Subcutaneous abdominal adipose tissue (tissue), 5 donors: ENCODE measurements around the gene DNAJC6.
"Not testable (repeated sequence)": the region's sequence is repeated elsewhere in the genome, so short reads cannot be mapped to it uniquely, and the experiment has no call there.

Source experiments
- H3K27ac ChIP-seq: one replicate; pipeline ENCODE4 v1.7.0; 2013; ENCODE audit warnings: low read depth, mild to moderate bottlenecking, inconsistent platforms, low read length, moderate library complexity
- H3K27me3 ChIP-seq, 5 donors: one replicate each; pipeline ENCODE4 v1.7.0; 2013; ENCODE audit warnings: low read length in 5 of 5, inconsistent platforms in 1 of 5; ENCODE audit not compliant: control insufficient read depth in 5 of 5, insufficient read depth in 4 of 5
- H3K36me3 ChIP-seq, 5 donors: one replicate each; pipeline ENCODE4 v1.7.0; 2013; ENCODE audit warnings: low read length in 5 of 5; ENCODE audit not compliant: control insufficient read depth in 5 of 5, insufficient read depth in 5 of 5
- H3K4me1 ChIP-seq, 5 donors: one replicate each; pipeline ENCODE4 v1.7.0; 2013; ENCODE audit warnings: low read length in 5 of 5, mild to moderate bottlenecking in 3 of 5, moderate library complexity in 1 of 5; ENCODE audit not compliant: control insufficient read depth in 5 of 5, insufficient read depth in 5 of 5
- H3K4me3 ChIP-seq, 5 donors: one replicate each; pipeline ENCODE4 v1.7.0; 2013; ENCODE audit warnings: low read length in 5 of 5, low read depth in 1 of 5
- H3K9ac ChIP-seq, 5 donors: one replicate each; pipeline ENCODE4 v1.7.0; 2013; ENCODE audit warnings: low read length in 5 of 5, mild to moderate bottlenecking in 4 of 5, moderate library complexity in 3 of 5
- H3K9me3 ChIP-seq, 5 donors: one replicate each; pipeline ENCODE4 v1.7.0; 2013; ENCODE audit warnings: low read length in 5 of 5; ENCODE audit not compliant: control insufficient read depth in 5 of 5
- donor health status: healthy.
- donor health status: healthy.
- donor health status: healthy.
- donor health status: healthy.
- donor health status: healthy.

DNAJC6 gene

DNA sequence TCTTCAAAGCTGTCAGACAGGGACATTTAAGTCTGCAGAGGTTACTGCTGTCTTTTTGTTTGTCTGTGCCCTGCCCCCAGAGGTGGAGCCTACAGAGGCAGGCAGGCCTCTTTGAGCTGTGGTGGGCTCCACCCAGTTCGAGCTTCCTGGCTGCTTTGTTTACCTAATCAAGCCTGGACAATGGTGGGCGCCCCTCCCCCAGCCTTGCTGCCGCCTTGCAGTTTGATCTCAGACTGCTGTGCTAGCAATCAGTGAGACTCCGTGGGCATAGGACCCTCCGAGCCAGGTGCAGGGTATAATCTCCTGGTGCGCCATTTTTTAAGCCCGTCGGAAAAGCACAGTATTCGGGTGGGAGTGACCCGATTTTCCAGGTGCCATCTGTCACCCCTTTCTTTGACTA lies 146.3 kb downstream of the DNAJC6 start:
- not testable (repeated sequence) for H3K9me3 ChIP-seq, H3K9ac ChIP-seq, H3K36me3 ChIP-seq, H3K4me3 ChIP-seq, H3K27me3 ChIP-seq, H3K27ac ChIP-seq, H3K4me1 ChIP-seq

DNA sequence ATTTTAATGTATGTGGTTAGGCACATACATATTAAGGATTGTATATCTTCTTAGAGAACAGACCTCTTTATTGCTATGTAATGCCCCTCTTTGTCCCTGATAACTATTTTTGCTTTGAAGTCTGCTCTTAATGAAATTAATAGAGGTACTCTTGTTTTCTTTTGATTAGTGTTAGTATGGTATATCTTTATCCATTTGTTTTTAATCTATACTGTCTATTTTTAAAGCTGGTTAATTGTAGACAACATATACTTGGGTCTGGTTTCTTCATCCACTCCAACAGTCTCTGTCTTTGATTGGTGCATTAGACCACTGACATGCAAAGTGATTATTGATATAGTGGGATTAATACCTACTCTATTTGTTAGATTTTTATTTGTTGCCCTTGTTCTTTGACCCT lies 147.1 kb downstream of the DNAJC6 start:
- Histone ChIP-seq H3K4me1 (peaks cover 0 to 7% (median 4%) of the 10 kb centered on the region in 5 donors), H3K9me3 (no peaks in the 10 kb centered on the region), H3K27ac (no peak overlapping the region)

DNA sequence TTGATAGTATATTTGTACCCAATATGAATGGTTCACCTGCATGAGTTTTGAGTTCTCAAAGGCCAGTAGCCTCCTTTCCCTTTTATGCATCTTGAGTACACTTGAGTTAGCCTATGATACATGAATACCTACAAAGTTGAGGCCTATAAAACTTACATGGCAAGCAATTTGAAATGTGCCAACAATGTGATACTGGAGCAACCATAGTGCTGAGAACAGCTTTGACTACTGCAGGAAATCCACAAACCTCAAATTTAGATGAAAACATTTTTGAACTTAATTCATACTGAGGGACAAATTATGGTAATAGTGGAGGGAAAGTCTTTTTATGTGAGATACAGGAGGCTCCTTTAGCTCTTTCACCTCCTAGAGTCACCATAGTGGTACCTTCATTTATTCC lies 148.5 kb downstream of the DNAJC6 start:
- no peaks in the 10 kb centered on the region for H3K36me3 ChIP-seq
- peaks cover 0 to 7% (median 4%) of the 10 kb centered on the region in 5 donors for H3K4me1 ChIP-seq
- no peaks in the 10 kb centered on the region for H3K27me3 ChIP-seq
- H3K9ac ChIP-seq: no peak overlapping the region
- no peak overlapping the region for H3K27ac ChIP-seq
- no peaks in the 10 kb centered on the region for H3K9me3 ChIP-seq
- H3K4me3 ChIP-seq: no peak overlapping the region

More for the DNA sequence above, 147.1 kb downstream of the DNAJC6 start:
- Histone ChIP-seq H3K9ac (no peak overlapping the region), H3K27me3 (no peaks in the 10 kb centered on the region), H3K36me3 (no peaks in the 10 kb centered on the region), H3K4me3 (no peak overlapping the region)

DNA sequence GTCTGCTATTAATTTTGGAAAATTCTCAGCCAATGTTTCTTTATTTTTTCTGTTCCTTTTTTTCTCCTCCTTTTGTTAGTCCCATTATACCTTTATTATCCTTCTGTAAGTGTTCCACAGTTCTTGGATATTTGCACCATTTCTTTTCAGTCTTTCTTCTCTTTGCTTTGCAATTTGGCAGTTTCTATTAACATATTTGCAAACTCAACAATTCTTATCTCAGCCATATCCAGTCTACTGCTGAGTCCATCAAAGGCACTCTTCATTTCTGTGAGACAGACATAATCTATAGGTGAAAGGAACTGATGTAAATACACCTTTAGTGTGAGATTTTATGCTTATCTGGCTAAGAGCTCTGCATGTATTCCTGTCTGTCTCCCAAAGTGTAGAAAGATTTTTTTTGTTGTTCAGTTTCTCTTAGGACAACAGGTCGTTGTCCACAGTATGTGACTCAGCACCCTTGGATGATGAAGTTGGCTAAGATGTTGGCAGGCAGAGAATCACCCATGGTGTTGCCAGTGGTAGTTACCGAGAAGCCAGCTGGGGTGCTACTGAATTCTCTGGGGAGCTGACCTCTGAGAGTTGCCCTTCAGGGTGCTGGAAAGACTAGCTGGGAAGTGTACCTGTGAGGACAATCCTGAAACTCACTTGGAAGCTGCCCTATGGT lies 149.5 kb downstream of the DNAJC6 start:
- Histone ChIP-seq H3K27me3 (no peaks in the 10 kb centered on the region), H3K4me3 (no peak overlapping the region), H3K4me1 (peaks cover 0 to 7% (median 4%) of the 10 kb centered on the region in 5 donors), H3K9me3 (no peaks in the 10 kb centered on the region), H3K9ac (no peak overlapping the region), H3K36me3 (no peaks in the 10 kb centered on the region), H3K27ac (no peak overlapping the region)

DNA sequence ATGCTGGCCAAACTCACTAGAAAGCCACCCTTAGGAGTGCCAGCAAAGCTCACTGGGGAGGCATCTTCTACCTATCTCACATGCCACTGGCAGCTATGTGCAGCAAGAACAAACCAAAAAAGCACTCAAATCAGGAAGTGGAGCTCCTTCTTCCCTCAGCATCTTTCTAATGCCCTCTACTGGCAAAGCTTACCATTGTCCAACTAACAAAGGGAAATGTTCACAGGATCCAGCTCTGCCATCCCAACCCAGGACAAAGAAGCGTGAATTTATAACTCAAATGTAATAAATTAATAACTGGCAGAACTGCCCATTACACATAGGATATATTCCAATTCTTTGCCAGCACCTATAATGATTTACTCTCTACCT lies 150.0 kb downstream of the DNAJC6 start:
- no peaks in the 10 kb centered on the region for H3K9me3 ChIP-seq
- H3K4me1 ChIP-seq: peaks cover 0 to 7% (median 4%) of the 10 kb centered on the region in 5 donors
- no peaks in the 10 kb centered on the region for H3K36me3 ChIP-seq
- H3K27me3 ChIP-seq: no peaks in the 10 kb centered on the region
- no peak overlapping the region for H3K27ac ChIP-seq
- H3K4me3 ChIP-seq: no peak overlapping the region
- H3K9ac ChIP-seq: no peak overlapping the region
